ENCODE measurements around the gene ZNF580. TPM values are rescaled to one million over a fixed set of nuclear protein-coding genes. Genes with fewer than 3 reads are reported as not detected.

Gene ZNF580
- polyA plus RNA-seq, 12 donors = 14.0 to 42.9 (median 18.9) TPM; not detected in 1

DNA sequence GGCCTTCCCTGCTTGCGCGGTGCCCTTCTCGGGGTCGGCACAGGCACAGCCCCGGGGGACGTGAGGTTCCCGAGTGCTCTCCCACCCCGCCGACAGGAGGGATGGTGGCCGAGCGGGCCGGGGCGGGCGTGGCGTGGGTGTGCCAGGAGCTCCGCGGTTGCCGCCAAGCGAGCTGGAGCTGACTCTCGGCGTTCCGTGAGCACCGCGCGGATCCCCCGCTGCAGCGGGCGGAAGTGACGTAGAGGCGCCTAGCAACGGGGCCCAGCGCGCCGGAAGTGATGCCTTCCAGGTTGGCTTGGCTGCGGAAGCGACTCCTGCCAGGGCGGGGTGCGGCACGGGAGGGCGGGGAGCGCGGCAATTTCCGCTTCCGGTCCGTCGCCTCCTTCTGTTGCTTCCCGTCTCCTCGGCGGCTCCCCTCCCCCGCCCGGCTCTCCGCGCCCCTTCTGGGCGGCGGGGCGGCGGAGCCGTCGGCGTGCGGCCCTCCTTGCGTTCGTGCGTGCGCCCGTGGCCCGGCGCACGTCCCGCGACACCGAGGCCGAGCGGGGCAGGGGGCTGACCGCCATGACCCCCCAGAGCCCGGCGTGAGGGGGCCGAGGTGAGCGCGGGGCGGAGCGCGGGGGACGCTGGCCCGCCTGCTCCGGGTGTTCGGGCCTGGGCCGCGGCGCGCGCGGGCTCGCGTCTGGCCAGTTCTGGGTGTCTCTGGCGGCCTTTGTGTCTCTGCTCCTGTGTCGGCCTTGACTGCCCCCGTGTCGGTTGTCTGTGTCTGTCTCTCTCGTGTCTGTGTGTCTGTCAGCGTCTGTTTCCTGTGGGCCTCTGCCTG is 34.2 kb downstream of the ZNF580 start, which contains the start of gene EPN1:
EPN1 (plus strand) TSS at position 386 of the 820 bp plus-strand sequence. CDS start 3,402 bp downstream, outside the sequence.
- DNase-seq = peak; percentile 95

DNA sequence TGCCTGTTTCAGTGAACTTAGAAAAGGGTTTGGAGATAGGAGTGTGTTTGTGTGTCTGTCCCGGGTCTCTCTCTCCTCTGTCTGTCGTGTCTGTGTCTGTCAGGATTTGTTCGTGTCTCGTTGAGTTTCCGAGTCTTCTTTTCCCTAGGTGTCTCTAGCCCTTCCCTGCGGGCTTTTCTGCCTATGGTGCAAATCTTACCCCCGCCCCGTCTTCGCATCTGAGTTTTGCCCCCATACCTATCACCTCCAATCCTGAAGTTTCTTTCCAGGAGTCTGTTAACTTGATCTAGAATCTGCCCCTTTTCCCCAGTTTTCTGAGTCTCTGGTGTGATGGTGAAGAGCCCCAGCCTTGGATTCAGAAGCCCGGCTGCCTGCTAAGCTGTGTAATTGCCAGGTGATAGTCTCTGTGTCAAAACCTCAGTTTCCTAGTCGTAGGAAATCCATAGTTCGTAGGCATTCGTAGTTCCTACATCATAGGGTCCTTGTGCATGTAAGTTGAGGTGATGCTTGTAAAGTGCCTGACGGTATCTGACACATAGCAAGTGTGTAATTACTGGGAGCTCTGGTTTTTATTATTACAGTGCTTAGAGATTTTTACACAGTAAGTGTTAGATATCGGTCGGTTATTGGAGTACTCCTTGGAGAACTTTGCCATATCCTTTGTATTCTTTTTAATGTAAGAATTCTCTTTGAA is 35.0 kb downstream of the ZNF580 start:
- no peak for DNase-seq

DNA sequence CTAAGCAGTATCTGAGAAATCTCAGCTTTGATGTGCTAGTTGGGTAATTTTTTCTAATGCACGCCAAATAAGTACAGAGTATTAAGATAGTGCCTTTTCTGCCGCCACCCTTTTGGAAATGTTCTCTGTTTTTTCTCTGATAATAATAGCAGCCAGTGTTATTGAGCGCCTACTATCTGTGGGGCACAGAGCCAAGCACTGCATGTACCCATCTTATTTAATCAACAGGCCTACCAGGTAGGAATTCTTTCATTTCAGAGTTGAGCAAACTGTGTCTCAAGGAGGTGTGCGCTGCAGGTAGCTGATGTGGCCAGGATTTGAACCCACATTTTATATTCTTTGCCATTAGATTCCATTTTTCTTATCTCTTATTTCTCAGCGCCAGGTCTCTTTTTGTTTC is 35.6 kb downstream of the ZNF580 start:
- DNase-seq = no peak

DNA sequence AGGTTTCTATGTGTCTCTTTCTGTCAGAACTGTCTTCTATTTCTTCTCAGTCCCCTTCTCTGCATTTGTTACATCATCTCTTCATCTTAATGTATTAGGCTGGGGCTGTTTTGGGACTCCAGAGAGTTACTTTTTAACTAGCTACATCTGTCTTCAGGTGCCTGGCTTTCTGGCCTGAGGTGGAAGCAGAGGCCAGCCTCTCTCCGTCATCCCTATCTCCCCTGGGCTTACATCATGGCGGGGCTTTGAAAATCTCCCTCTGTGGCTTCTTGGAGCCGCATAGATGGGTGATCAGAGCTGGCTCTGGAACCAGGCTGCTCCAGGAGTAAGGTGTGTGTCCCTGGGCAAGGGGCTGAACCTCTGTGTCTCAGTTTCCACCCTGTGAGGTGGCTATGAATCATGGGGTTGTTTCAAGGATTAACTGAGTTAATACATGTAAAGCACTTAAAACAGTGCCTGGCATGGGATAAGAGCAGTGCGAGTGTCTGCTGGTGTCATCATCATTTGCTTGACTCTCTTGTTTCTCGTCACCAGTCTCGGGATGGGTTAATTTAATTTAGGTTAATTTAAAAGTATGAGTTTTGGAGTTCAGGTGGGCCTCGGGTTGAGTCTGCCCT is 36.2 kb downstream of the ZNF580 start:
- DNase-seq = no peak

DNA sequence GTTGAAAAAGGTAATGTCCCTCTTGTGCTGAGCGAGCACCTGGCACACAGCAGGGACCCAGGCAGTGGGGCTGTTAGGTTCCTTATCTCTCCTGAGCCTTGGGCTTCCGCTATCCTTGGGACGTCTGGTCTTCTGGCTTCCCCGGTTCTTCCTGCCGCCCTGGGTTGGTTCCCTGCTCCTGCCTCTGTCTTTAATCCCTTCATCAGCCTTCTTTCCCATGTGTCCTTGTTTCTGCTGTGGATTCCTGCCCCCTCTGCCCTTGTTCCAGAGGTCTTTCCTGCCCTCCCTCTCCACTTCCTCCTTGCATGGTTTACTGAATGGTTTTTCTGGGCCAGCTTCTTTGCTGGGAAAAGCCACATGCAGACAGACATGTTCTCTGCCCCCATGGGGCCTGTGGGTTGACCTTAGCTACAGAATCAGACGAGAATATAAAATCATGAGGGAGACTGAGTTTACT is 36.8 kb downstream of the ZNF580 start:
- no peak for DNase-seq

DNA sequence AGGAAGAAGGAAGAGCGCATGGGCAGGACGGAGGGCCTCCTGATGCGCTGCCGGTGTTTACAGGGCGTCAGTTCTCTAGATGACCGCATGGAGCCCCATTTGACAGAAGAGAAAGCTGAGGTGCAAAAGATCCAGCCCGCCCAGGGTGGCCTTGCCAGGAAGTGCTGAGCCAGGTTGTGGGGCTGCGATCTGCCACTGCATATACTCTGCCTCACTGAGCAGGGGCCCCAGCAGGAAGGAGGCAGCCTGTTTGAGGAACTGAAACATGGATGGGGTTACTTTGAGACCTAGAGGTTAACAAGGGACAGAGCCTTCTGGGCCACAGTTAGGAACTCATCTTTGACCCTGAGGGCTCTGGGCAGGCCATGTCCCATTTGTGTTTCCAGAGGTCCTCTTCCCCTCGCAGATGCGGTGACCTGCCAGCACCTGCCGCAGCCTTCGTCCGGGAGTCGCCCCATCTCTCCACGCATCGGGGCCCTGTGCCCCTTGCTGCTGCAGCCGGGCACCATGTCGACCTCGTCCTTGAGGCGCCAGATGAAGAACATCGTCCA is 37.4 kb downstream of the ZNF580 start:
- DNase-seq = peak; percentile 17

DNA sequence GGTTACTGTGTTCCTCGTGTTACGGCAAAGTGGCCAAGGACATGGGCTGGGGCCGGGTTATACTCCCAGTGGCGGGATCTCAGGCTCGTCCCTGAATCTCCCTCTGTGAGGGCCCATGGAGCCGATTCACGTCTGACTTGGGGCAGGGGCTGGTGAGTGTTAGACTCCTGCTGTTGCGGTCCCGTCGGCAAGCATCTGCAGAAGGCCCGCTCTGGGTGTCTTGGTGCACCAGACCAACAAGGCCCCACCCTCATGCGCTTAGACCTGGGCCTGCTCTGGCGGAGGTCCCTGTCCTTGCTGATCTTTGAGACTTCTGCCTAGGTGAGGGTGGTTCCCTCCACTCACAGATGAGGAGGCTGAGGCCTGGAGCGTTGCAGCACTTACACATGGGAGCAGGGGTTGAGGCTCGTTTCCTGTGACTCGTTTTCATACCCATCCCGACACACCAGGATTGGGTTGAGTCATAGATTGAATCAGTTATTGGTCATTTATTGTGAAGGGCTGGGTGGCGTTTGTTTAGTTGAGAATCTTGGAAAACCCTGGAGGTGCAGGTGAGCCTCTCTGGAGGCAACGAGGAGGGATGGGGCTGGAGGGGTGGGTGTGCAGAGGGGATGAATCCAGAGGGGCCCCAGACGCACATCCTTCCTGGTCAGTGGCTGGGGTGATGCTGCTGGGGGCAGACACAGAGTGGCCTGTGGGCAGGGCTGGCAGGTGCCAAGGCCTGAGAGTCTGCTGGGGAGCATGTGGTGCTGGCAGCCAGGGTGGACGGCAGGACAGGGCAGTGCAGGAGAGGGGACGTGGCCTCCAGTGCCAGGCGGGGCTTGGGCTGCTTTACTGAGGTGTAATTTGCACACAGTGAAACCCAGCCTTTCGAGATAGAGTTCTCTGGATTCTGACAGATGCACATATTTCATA is 38.8 kb downstream of the ZNF580 start:
- DNase-seq = no peak

DNA sequence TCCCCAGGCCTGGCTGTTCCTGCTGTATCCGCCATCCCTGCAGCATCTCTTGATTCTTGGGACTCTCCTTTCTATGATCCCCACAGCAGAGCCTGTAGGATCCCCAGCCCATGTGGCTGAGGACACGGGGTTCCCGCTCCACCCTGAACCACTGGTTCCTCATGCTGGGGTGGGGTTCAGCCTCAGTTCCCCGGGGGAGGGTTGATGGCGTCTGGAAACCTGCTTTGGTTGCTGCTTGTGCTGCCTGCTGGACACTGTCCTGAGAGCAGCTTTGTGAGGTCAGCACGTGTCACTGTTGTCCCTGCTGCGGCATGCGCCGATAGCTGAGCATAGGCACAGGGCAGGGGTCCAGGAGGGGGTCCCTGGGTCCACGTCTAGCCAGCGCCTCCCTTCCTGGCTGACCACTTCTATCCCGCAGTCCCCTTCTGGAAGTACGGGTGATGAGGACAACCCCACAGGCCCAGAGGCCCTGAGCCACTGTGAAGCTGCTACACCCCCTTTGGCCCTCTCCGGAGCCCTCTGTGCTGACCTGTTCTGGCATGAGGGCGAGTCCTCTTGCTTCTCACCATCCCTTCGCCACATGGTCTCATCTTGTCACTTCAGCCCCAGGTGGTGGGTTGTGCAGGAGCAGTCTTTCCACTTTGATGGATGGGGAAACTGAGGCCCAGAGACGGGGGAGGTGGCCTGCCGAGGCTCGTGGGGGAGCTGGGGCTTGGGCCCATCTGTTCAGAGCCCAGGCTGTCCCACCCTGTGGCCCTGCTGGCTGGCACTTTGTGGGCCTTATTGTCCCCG is 39.7 kb downstream of the ZNF580 start:
- no peak for DNase-seq

DNA sequence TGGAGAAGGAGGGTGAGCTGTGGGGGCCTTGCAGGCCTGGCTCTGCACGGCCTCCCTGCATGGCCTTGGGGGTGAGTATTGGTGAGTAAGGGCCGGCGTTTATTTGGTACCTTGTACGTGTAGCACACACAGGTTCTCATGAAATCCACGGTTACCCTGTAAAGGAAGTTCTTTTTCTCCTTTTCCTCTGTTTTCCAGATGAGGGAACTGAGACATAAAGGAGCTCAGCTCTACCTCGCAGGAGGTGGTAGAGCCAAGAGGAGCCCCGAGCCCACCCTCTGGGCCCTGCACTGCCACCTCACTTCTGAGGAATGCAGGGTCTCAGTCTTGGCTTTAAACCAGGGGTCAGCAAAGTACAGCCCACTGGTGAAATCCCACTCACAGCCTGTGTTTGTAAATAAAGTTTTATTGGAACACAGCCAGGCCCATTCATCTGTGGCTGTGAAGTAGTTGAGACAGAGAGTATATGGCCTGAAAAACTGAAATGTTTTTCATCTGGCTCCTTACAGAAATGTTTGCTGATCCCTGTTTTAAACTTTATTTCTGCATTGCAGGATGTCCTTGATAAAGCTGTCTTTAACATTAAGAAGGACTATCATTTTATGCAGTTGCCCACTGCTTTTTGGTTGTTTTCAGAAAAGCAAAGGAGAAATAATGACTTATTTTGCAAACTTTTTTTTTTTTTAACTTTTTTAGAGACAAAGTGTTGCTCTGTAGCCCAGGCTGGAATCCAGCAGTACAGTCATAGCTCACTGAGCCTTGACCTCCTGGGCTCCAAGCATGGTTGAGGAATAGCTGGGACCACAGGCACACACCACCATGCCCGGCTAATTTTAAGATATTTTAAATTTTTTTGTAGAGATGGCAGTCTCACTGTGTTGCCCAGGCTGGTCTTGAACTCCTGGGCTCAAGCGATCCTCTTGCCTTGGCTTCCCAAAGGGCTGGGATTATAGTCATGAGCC is 40.6 kb downstream of the ZNF580 start:
- DNase-seq = no peak

DNA sequence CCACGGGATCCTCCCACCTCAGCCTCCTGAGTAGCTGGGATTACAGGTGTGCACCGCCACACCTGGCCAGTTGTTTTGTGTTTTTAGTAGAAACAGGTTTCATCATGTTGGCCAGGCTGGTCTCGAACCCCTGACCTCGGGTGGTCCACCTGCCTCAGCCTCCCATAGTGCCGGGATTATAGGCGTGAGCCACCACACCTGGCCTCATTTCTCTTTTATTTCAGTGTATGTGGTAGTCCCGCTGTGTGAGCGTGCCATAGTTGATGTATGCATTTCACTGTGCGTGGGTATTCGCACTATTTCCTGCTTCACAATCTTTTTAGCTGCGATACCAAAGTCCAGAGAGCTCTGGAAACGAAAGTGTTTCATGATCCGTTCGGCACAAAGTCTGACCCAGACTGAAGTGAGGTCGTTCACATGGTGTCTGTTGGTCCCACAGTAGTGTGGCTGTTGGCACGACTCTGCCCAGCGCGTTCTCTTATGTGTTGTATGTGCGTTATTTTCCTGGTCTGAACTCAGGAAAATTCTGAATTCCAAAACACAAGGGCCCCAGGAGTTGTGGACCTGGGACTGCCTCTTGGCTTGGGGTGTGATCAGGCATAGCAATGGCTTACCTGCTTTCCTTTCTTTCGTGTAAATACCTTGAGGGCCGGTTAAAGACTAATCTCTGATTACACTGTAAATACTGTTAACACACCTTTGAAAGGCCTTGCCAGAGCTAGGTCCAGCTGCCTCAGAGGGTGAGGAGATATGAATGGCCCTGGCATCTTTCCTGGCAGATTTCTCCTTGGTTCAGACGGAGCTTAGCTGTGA is 42.9 kb downstream of the ZNF580 start:
- no peak for DNase-seq

DNA sequence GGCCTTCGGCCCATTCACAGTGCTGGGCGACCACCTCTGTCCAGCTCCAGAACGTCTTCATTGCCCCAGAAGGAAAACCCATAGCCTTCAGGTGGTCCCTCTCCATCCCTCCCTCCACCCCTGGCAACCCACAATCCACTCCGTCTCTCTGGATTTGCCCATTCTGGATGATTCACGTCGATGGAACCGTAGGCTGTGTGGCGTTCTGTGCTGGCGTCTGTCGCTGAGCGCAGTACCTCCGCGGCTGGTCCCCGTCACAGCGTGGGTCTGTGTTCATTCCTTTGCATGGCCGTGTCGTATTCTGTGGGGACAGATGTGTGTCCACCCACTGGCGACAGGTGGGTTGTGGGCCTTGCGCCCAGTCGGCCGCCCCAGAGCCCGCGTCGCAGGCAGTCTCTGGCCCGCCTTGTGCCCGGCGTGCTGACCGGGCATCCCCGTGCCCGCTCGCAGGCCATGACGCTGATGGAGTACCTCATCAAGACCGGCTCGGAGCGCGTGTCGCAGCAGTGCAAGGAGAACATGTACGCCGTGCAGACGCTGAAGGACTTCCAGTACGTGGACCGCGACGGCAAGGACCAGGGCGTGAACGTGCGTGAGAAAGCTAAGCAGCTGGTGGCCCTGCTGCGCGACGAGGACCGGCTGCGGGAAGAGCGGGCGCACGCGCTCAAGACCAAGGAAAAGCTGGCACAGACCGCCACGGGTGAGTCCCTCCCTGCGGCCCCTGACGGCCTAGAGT is 44.3 kb downstream of the ZNF580 start:
- no peak for DNase-seq

DNA sequence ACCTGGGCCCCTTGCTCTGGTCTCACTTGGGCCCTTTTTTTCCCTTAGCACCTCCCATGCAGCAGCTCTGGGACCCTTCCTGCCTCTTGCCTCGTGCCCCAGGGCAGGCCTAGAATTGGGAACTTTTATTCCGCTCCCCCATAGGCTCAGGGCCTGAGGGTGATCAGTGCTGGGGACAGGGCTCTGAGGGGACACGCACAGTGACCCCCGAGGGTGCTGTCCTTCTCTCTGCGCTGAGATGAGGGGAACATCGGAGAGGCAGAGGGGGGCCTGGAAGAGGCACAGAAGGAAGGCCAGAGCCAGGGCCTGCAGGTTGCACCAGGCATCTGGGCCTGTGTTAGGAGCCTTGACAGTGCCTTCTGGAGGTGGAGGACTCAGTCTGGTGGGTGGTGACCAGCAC is 45.0 kb downstream of the ZNF580 start:
- no peak for DNase-seq

DNA sequence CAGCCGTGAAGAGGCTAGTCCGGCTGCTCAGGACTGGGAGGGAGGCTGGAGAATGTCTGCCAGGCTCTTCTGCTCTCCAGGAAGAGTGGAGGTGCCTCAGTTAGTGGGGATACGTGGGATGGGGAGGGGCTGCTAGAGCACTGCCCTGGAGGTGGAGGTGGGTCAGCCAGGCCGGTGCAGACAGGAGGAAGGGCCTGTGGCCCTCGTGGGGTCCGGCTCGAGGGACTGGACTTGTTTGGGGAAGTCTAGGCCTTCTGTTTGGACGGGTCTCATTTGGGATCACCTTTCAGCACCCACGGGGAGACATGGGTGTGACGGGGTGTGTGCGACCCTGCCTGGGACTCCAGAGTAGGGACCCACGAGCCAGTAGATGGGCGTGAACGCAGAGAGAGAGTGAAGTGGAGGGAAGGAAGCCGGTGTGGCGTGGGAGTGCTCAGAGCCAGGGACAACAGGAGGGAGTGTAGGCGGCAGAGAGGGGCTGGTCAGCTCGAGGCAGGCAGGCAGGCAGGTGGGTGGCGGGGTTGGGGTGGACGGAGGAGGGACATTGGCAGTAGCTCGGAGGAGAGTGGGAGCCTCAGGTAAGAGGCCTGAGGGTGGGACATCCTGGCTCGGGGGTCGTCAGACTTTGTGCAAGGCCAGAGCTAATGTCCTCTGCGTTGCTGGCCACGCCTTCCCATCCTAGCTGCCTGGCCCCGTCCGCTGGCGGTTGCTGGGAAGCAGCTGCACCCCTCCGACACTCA is 45.7 kb downstream of the ZNF580 start:
- no peak for DNase-seq

DNA sequence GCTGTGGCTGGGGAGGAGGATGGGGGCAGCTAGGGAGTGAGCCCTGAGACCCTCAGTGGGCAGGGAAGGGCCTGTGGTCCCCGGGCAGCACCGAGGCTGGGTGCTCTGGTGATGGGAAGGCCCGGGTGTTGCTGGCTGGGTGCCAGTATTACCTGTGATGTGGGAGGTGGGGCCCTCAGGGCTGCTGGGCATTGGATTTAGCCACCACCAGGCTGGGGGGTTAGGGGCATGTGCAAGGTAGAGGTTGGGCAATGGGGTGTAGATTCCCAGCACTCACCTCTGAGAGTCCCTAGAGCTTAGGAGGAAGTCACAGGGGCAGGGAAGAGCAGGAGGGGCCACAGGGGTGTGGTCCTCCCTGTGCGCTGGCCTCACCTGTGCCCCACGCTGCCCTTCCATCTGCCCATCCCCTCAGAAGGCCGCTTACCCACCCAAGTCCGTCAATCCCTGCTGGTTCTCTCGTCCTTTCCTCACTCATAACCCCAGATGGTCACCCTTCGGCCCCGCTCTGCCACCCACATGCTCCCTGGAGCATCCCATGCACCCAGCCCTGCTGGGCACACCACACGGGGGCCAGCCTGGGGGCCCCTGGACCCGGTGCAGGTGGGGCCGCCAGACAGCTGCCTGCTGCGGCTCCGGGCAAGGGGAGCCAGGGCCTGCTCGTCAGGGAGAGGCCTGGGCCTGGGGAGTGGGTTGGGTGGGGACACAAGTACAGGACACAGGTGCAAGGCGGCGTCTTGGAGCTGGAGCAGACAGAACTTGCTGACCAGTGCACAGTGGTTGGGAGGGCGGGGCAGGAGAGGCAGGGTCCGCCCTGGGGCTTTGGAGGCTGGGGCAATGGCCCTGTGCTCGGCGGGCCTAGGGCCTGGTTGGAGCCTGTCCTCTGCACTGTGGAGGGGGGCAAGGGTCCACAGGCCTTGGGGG is 46.7 kb downstream of the ZNF580 start:
- DNase-seq = no peak

DNA sequence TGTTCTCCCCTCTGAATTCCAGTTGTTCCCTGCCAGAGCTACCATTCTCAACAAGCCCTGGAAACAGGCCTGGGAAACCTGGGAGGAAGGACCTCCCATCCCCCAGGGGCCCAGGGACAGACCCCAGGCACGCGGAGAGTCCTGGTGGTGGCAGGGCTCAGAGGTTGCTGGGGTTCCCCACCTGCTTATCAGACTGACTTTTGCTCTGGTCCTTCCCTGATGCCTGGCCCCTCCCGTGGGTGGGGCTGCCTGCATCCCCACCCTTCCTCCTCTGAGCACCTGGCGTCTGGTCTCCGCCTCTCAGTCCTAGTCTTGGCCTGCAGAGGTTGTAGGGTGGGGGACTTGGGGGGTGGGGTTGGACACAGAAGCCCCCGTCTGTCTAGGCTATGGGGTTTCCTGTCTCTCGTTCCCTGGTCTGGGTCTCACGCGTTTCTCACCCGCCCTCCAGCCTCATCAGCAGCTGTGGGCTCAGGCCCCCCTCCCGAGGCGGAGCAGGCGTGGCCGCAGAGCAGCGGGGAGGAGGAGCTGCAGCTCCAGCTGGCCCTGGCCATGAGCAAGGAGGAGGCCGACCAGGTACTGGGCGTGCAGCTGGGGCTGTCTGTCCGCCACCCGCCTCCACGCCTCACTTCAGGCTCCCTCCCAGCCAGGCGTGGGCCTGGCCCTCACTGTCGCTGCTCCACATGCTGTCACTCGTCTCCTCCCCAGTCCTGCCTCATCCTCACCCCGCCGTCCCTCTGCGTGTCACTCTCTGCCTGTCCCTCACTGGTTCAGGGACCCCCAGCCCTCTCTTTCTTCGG is 47.8 kb downstream of the ZNF580 start:
- DNase-seq = peak; percentile 37

All from muscle of arm (tissue), 12 donors.